ENCODE results near the gene TIRAP. TPM values are rescaled to one million over a fixed set of nuclear protein-coding genes. Genes with fewer than 3 reads are reported as not detected.

Gene TIRAP
- total RNA-seq, 1 experiment from 2014 or later, result 11.9 TPM

- peaks cover 23% of the 10 kb centered on the region for H3K4me1 Mint-ChIP-seq (ENCODE audit: insufficient read depth, unreplicated experiment)
- intact Hi-C loops (cut with micrococcal nuclease), result no loop called here
- no peak overlapping the region for H3K27ac Mint-ChIP-seq (ENCODE audit: low read depth, unreplicated experiment)
- H3K4me3 Mint-ChIP-seq (ENCODE audit: unreplicated experiment), result no peak overlapping the region
- BruUV-seq (replicated peaks), result no TSS peak
- CTCF ChIA-PET, result interaction anchor here (0.6 to 0.9 kb wide), 3 partner anchors 25 to 146 kb away, joined by 3 to 7 read pairs (median 5); no protein-coding TSS in a partner anchor
- H3K27me3 Mint-ChIP-seq (ENCODE audit: insufficient read depth, unreplicated experiment), result no peaks in the 10 kb centered on the region
- H3K9me3 Mint-ChIP-seq (ENCODE audit: unreplicated experiment), result no peaks in the 10 kb centered on the region
- H3K36me3 Mint-ChIP-seq (ENCODE audit: insufficient read depth, unreplicated experiment), result peaks cover 13% of the 10 kb centered on the region
- TF ChIP-seq, protein P1, sequence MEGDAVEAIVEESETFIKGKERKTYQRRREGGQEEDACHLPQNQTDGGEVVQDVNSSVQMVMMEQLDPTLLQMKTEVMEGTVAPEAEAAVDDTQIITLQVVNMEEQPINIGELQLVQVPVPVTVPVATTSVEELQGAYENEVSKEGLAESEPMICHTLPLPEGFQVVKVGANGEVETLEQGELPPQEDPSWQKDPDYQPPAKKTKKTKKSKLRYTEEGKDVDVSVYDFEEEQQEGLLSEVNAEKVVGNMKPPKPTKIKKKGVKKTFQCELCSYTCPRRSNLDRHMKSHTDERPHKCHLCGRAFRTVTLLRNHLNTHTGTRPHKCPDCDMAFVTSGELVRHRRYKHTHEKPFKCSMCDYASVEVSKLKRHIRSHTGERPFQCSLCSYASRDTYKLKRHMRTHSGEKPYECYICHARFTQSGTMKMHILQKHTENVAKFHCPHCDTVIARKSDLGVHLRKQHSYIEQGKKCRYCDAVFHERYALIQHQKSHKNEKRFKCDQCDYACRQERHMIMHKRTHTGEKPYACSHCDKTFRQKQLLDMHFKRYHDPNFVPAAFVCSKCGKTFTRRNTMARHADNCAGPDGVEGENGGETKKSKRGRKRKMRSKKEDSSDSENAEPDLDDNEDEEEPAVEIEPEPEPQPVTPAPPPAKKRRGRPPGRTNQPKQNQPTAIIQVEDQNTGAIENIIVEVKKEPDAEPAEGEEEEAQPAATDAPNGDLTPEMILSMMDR (IDR thresholded peaks at IDR 0.05; ENCODE audit: unreplicated experiment), result no peak
- POLR2A ChIA-PET, result no interaction called here
- no peak for DNase-seq (ENCODE audit: unreplicated experiment)
These were observed 52.5 kb downstream of the TIRAP start for GRCh38 chr11:126335463-126335760.

DNA sequence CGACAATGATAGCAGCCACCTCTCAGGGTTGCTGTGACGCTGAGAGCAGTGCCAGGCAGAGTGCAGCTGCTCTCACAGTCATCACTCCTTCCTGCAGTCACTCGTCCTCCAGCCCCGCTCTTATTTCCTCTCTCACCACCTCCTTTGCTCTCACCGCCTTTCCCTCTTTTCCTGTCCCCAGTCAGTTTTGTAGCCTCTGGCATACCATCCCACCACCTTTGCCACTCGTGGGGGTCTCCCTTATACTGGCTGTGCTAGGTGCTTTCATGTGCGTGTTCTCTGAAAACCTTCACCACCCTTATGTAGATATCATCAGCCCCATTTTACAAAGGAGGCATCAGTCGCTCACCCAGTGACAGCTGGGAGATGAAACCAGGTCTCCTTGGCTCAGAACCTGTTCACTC, 53.2 kb downstream of the TIRAP start:
- H3K4me1 Mint-ChIP-seq (ENCODE audit: insufficient read depth, unreplicated experiment), result peaks cover 30% of the 10 kb centered on the region
- BruUV-seq (replicated peaks), result no TSS peak
- intact Hi-C loops (cut with micrococcal nuclease), result no loop called here
- TF ChIP-seq, protein P1 (IDR thresholded peaks at IDR 0.05; ENCODE audit: unreplicated experiment), result no peak
- POLR2A ChIA-PET, result no interaction called here
- H3K27me3 Mint-ChIP-seq (ENCODE audit: insufficient read depth, unreplicated experiment), result no peaks in the 10 kb centered on the region
- CTCF ChIA-PET, result interaction anchor here (0.7 to 3.6 kb wide), 2 partner anchors 25 to 28 kb away, joined by 7 to 16 read pairs; no protein-coding TSS in a partner anchor
- no peak for DNase-seq (ENCODE audit: unreplicated experiment)
- H3K27ac Mint-ChIP-seq (ENCODE audit: low read depth, unreplicated experiment), result no peak overlapping the region
- H3K36me3 Mint-ChIP-seq (ENCODE audit: insufficient read depth, unreplicated experiment), result peaks cover 18% of the 10 kb centered on the region
- no peak overlapping the region for H3K4me3 Mint-ChIP-seq (ENCODE audit: unreplicated experiment)
- no peaks in the 10 kb centered on the region for H3K9me3 Mint-ChIP-seq (ENCODE audit: unreplicated experiment)

- Mint-ChIP-seq H3K27ac (ENCODE audit: low read depth, unreplicated experiment) (no peak overlapping the region), H3K27me3 (ENCODE audit: insufficient read depth, unreplicated experiment) (no peaks in the 10 kb centered on the region), H3K9me3 (ENCODE audit: unreplicated experiment) (no peaks in the 10 kb centered on the region), H3K4me1 (ENCODE audit: insufficient read depth, unreplicated experiment) (peaks cover 36% of the 10 kb centered on the region), H3K36me3 (ENCODE audit: insufficient read depth, unreplicated experiment) (peaks cover 18% of the 10 kb centered on the region), H3K4me3 (ENCODE audit: unreplicated experiment) (no peak overlapping the region)
- TF ChIP-seq, protein P1 (IDR thresholded peaks at IDR 0.05; ENCODE audit: unreplicated experiment), result no peak
- intact Hi-C loops (cut with micrococcal nuclease), result no loop called here
- no peak for DNase-seq (ENCODE audit: unreplicated experiment)
- ChIA-PET CTCF (interaction anchor here (3.6 kb wide), 1 partner anchor 26 kb away, joined by 16 read pairs; no protein-coding TSS in a partner anchor), POLR2A (interaction anchor here (0.8 kb wide), 1 partner anchor 17 kb away, joined by 3 read pairs; no protein-coding TSS in a partner anchor)
- BruUV-seq (replicated peaks), result no TSS peak
These were observed 53.8 kb downstream of the TIRAP start for GRCh38 chr11:126336671-126337101.

- BruUV-seq (replicated peaks), result no TSS peak
- H3K36me3 Mint-ChIP-seq (ENCODE audit: insufficient read depth, unreplicated experiment), result peaks cover 20% of the 10 kb centered on the region
- ChIA-PET CTCF (interaction anchor here (3.6 kb wide), 1 partner anchor 26 kb away, joined by 16 read pairs; no protein-coding TSS in a partner anchor), POLR2A (interaction anchor here (0.8 kb wide), 1 partner anchor 17 kb away, joined by 3 read pairs; no protein-coding TSS in a partner anchor)
- no peak overlapping the region for H3K27ac Mint-ChIP-seq (ENCODE audit: low read depth, unreplicated experiment)
- no peaks in the 10 kb centered on the region for H3K27me3 Mint-ChIP-seq (ENCODE audit: insufficient read depth, unreplicated experiment)
- intact Hi-C loops (cut with micrococcal nuclease), result no loop called here
- H3K4me1 Mint-ChIP-seq (ENCODE audit: insufficient read depth, unreplicated experiment), result peaks cover 37% of the 10 kb centered on the region
- H3K4me3 Mint-ChIP-seq (ENCODE audit: unreplicated experiment), result no peak overlapping the region
- TF ChIP-seq, protein P1 (IDR thresholded peaks at IDR 0.05; ENCODE audit: unreplicated experiment), result no peak
- DNase-seq (ENCODE audit: unreplicated experiment), result no peak
- H3K9me3 Mint-ChIP-seq (ENCODE audit: unreplicated experiment), result no peaks in the 10 kb centered on the region
These were observed 54.2 kb downstream of the TIRAP start for GRCh38 chr11:126337126-126337473.

Measured in MCF 10A (cell line).